GM19239 (cell line): Measurements from ENCODE around the gene SEMA3G.

Experiments
- DNase-seq: peaks from one replicate; pipeline ENCODE4 v3.0.0; 2011; ENCODE audit warnings: low spot score; ENCODE audit not compliant: insufficient read length
- FAIRE-seq: peaks from 2 replicates; lab custom pipeline; 2011; peaks lifted over from hg19 to GRCh38; lab: Jason Lieb, UNC

Gene SEMA3G

GRCh38 chr3:52398670-52399081, 46.2 kb downstream of the SEMA3G start:
- DNase-seq (no peak), FAIRE-seq (no peak)

GRCh38 chr3:52397676-52398399, 47.1 kb downstream of the SEMA3G start:
- FAIRE-seq (no peak), DNase-seq (no peak)

GRCh38 chr3:52396907-52397591, 47.9 kb downstream of the SEMA3G start:
- no peak for FAIRE-seq
- DNase-seq = no peak

- FAIRE-seq (no peak), DNase-seq (no peak)
Observed at GRCh38 chr3:52396011-52396906, 48.6 kb downstream of the SEMA3G start.

- DNase-seq (no peak), FAIRE-seq (no peak)
Observed at GRCh38 chr3:52395503-52395865, 49.4 kb downstream of the SEMA3G start.

GRCh38 chr3:52394751-52395502, 50.0 kb downstream of the SEMA3G start:
- no peak for FAIRE-seq

GRCh38 chr3:52393959-52394670, 50.8 kb downstream of the SEMA3G start:
- FAIRE-seq = no peak
- no peak for DNase-seq

More at GRCh38 chr3:52394751-52395502, 50.0 kb downstream of the SEMA3G start:
- no peak for DNase-seq

GRCh38 chr3:52393131-52393807, 51.6 kb downstream of the SEMA3G start:
- FAIRE-seq (no peak), DNase-seq (no peak)

- FAIRE-seq = no peak
- DNase-seq = no peak
Observed at GRCh38 chr3:52392216-52392930, 52.5 kb downstream of the SEMA3G start.

GRCh38 chr3:52391096-52391495, 53.8 kb downstream of the SEMA3G start:
- DNase-seq = no peak
- no peak for FAIRE-seq

GRCh38 chr3:52388933-52389332, 56.0 kb downstream of the SEMA3G start:
- no peak for DNase-seq
- no peak for FAIRE-seq

GRCh38 chr3:52388348-52388821, 56.5 kb downstream of the SEMA3G start:
- DNase-seq (no peak), FAIRE-seq (no peak)

GRCh38 chr3:52387481-52387880, 57.4 kb downstream of the SEMA3G start:
- no peak for DNase-seq
- no peak for FAIRE-seq

GRCh38 chr3:52385157-52385556, 59.7 kb downstream of the SEMA3G start:
- DNase-seq = peak; percentile 64
- FAIRE-seq = no peak

- FAIRE-seq = no peak
- DNase-seq = no peak
Observed at GRCh38 chr3:52384019-52384761, 60.7 kb downstream of the SEMA3G start.

- no peak for FAIRE-seq
- no peak for DNase-seq
Observed at GRCh38 chr3:52383446-52383845, 61.5 kb downstream of the SEMA3G start.
